Activated T-helper 2 cell treated with anti-CD3 and anti-CD28 coated beads, Interferon-gamma antibody, Interleukin-2, Interleukin-4, amounts not matched to agents 10 μg/mL and 5 μg/mL and 100 μg/mL, durations not matched to agents 14 hours and 24 hours and 36 hours (primary cell): ENCODE data around the gene APBA1. TPM values are rescaled to one million over a fixed set of nuclear protein-coding genes. Genes with fewer than 3 reads are reported as not detected.
"Not testable (repeated sequence)": the region's sequence is repeated elsewhere in the genome, so short reads cannot be mapped to it uniquely, and the experiment has no call there.

ENCODE experiments used
- DNase-seq: peaks from one replicate; pipeline ENCODE4 v3.0.0; 2021; ENCODE audit warnings: low spot score
- H3K27ac Mint-ChIP-seq: one replicate; pipeline ENCODE4 v1.8.0; 2021; ENCODE audit warnings: mixed read lengths
- H3K27me3 Mint-ChIP-seq: one replicate; pipeline ENCODE4 v1.8.0; 2021; ENCODE audit warnings: low read depth, mixed read lengths
- H3K36me3 Mint-ChIP-seq: one replicate; pipeline ENCODE4 v1.8.0; 2021; ENCODE audit warnings: low read depth, mixed read lengths
- H3K4me1 Mint-ChIP-seq: one replicate; pipeline ENCODE4 v1.8.0; 2021; ENCODE audit warnings: low read depth, mixed read lengths
- H3K4me3 Mint-ChIP-seq: one replicate; pipeline ENCODE4 v1.8.0; 2021; ENCODE audit warnings: low read depth, mild to moderate bottlenecking, moderate library complexity, mixed read lengths
- H3K9me3 Mint-ChIP-seq: one replicate; pipeline ENCODE4 v1.8.0; 2021; ENCODE audit warnings: mixed read lengths
- intact Hi-C: fragments of 100-400 bp; cut with micrococcal nuclease; formaldehyde crosslinking; loops from one replicate; pipeline ENCODE4 v1.15.1; 2023
- total RNA-seq: library from RNA; stranded (reverse); gene quantifications from 2 replicates; pipeline ENCODE4 v1.2.3, GENCODE V29; 2022

APBA1 gene
- total RNA-seq, 1 donor from 2014 or later, result 0.98 TPM

GRCh38 chr9:69596906-69597305, 75.3 kb downstream of the APBA1 start:
- Mint-ChIP-seq H3K4me1 (peaks cover 14% of the 10 kb centered on the region), H3K9me3 (peaks cover 16% of the 10 kb centered on the region), H3K27me3 (peaks cover 21% of the 10 kb centered on the region)
- intact Hi-C loops, H3K27ac Mint-ChIP-seq, H3K36me3 Mint-ChIP-seq, DNase-seq, H3K4me3 Mint-ChIP-seq: not testable (repeated sequence)

- Mint-ChIP-seq H3K36me3 (no peaks in the 10 kb centered on the region), H3K27me3 (peaks cover 20% of the 10 kb centered on the region), H3K4me3 (no peak overlapping the region), H3K4me1 (peaks cover 9% of the 10 kb centered on the region), H3K9me3 (peaks cover 16% of the 10 kb centered on the region), H3K27ac (no peak overlapping the region)
- DNase-seq, result no peak
- intact Hi-C loops, result no loop called here
Observed at GRCh38 chr9:69594180-69594579, 78.0 kb downstream of the APBA1 start.

GRCh38 chr9:69593756-69594155, 78.4 kb downstream of the APBA1 start:
- Mint-ChIP-seq H3K9me3 (peaks cover 14% of the 10 kb centered on the region), H3K27me3 (peaks cover 19% of the 10 kb centered on the region)

GRCh38 chr9:69593301-69593700, 78.9 kb downstream of the APBA1 start:
- intact Hi-C loops, result no loop called here
- Mint-ChIP-seq H3K9me3 (peaks cover 13% of the 10 kb centered on the region), H3K27me3 (peaks cover 18% of the 10 kb centered on the region), H3K4me1 (peaks cover 9% of the 10 kb centered on the region), H3K4me3 (no peak overlapping the region), H3K27ac (no peak overlapping the region), H3K36me3 (no peaks in the 10 kb centered on the region)
- no peak for DNase-seq

More at GRCh38 chr9:69593756-69594155, 78.4 kb downstream of the APBA1 start:
- Mint-ChIP-seq H3K27ac (no peak overlapping the region), H3K36me3 (no peaks in the 10 kb centered on the region), H3K4me3 (no peak overlapping the region), H3K4me1 (peaks cover 9% of the 10 kb centered on the region)
- intact Hi-C loops, result no loop called here
- no peak for DNase-seq

- Mint-ChIP-seq H3K4me1 (peaks cover 2% of the 10 kb centered on the region), H3K36me3 (no peaks in the 10 kb centered on the region), H3K9me3 (no peaks in the 10 kb centered on the region), H3K27ac (no peak overlapping the region), H3K4me3 (no peak overlapping the region), H3K27me3 (peaks cover 21% of the 10 kb centered on the region)
- intact Hi-C loops, result no loop called here
- no peak for DNase-seq
Observed at GRCh38 chr9:69590266-69590665, 81.9 kb downstream of the APBA1 start.

- H3K9me3 Mint-ChIP-seq, result no peaks in the 10 kb centered on the region
Observed at GRCh38 chr9:69589156-69589555, 83.0 kb downstream of the APBA1 start.

GRCh38 chr9:69585571-69585970, 86.6 kb downstream of the APBA1 start:
- H3K27ac Mint-ChIP-seq, result no peak overlapping the region
- H3K4me1 Mint-ChIP-seq, result peaks cover 11% of the 10 kb centered on the region
- intact Hi-C loops, result loop anchor here (10.0 kb wide), 1 partner anchor 79 kb away; no protein-coding TSS in a partner anchor
- no peaks in the 10 kb centered on the region for H3K36me3 Mint-ChIP-seq
- H3K4me3 Mint-ChIP-seq, result no peak overlapping the region
- H3K27me3 Mint-ChIP-seq, result peaks cover 3% of the 10 kb centered on the region
- no peaks in the 10 kb centered on the region for H3K9me3 Mint-ChIP-seq
- no peak for DNase-seq

More at GRCh38 chr9:69589156-69589555, 83.0 kb downstream of the APBA1 start:
- peaks cover 2% of the 10 kb centered on the region for H3K4me1 Mint-ChIP-seq
- no peak overlapping the region for H3K4me3 Mint-ChIP-seq
- DNase-seq, result no peak
- H3K27me3 Mint-ChIP-seq, result peaks cover 19% of the 10 kb centered on the region
- no peaks in the 10 kb centered on the region for H3K36me3 Mint-ChIP-seq
- no peak overlapping the region for H3K27ac Mint-ChIP-seq
- intact Hi-C loops, result loop anchor here (10.0 kb wide), 1 partner anchor 76 kb away; no protein-coding TSS in a partner anchor

- intact Hi-C loops, result loop anchor here (10.0 kb wide), 1 partner anchor 80 kb away; no protein-coding TSS in a partner anchor
- no peak overlapping the region for H3K27ac Mint-ChIP-seq
- H3K36me3 Mint-ChIP-seq, result no peaks in the 10 kb centered on the region
- peaks cover 11% of the 10 kb centered on the region for H3K4me1 Mint-ChIP-seq
- no peak for DNase-seq
- peaks cover 3% of the 10 kb centered on the region for H3K27me3 Mint-ChIP-seq
- no peaks in the 10 kb centered on the region for H3K9me3 Mint-ChIP-seq
- no peak overlapping the region for H3K4me3 Mint-ChIP-seq
Observed at GRCh38 chr9:69584759-69585158, 87.4 kb downstream of the APBA1 start.

- H3K4me1 Mint-ChIP-seq, result peaks cover 11% of the 10 kb centered on the region
- intact Hi-C loops, result loop anchor here (10.0 kb wide), 1 partner anchor 81 kb away; no protein-coding TSS in a partner anchor
- H3K27me3 Mint-ChIP-seq, result peaks cover 3% of the 10 kb centered on the region
- no peaks in the 10 kb centered on the region for H3K9me3 Mint-ChIP-seq
- no peaks in the 10 kb centered on the region for H3K36me3 Mint-ChIP-seq
- H3K27ac Mint-ChIP-seq, result no peak overlapping the region
- H3K4me3 Mint-ChIP-seq, result no peak overlapping the region
- DNase-seq, result no peak
Observed at GRCh38 chr9:69583645-69584234, 88.4 kb downstream of the APBA1 start.

GRCh38 chr9:69582544-69583297, 89.5 kb downstream of the APBA1 start:
- no peak overlapping the region for H3K4me3 Mint-ChIP-seq
- H3K27ac Mint-ChIP-seq, result no peak overlapping the region
- H3K9me3 Mint-ChIP-seq, result no peaks in the 10 kb centered on the region
- intact Hi-C loops, result loop anchor here (10.0 kb wide), 1 partner anchor 82 kb away; no protein-coding TSS in a partner anchor
- no peak for DNase-seq
- no peaks in the 10 kb centered on the region for H3K36me3 Mint-ChIP-seq
- no peaks in the 10 kb centered on the region for H3K27me3 Mint-ChIP-seq
- peaks cover 11% of the 10 kb centered on the region for H3K4me1 Mint-ChIP-seq

- DNase-seq, result no peak
- H3K36me3 Mint-ChIP-seq, result no peaks in the 10 kb centered on the region
- intact Hi-C loops, result loop anchor here (10.0 kb wide), 1 partner anchor 83 kb away; no protein-coding TSS in a partner anchor
Observed at GRCh38 chr9:69582018-69582417, 90.2 kb downstream of the APBA1 start.

GRCh38 chr9:69580582-69581214, 91.5 kb downstream of the APBA1 start:
- H3K4me1 Mint-ChIP-seq, result peaks cover 11% of the 10 kb centered on the region
- DNase-seq, result no peak
- H3K4me3 Mint-ChIP-seq, result no peak overlapping the region
- no peaks in the 10 kb centered on the region for H3K9me3 Mint-ChIP-seq
- intact Hi-C loops, result loop anchor here (10.0 kb wide), 1 partner anchor 84 kb away; no protein-coding TSS in a partner anchor
- no peaks in the 10 kb centered on the region for H3K27me3 Mint-ChIP-seq
- no peaks in the 10 kb centered on the region for H3K36me3 Mint-ChIP-seq
- H3K27ac Mint-ChIP-seq, result no peak overlapping the region

More at GRCh38 chr9:69582018-69582417, 90.2 kb downstream of the APBA1 start:
- Mint-ChIP-seq H3K4me1 (peaks cover 11% of the 10 kb centered on the region), H3K4me3 (no peak overlapping the region), H3K9me3 (no peaks in the 10 kb centered on the region), H3K27me3 (no peaks in the 10 kb centered on the region), H3K27ac (no peak overlapping the region)
